Measurements from ENCODE around the gene MME.
A peak's percentile ranks its signal among the peaks of the same experiment; 100 is the strongest.
"Not testable (repeated sequence)": the region's sequence is repeated elsewhere in the genome, so short reads cannot be mapped to it uniquely, and the experiment has no call there.

MME gene

DNA sequence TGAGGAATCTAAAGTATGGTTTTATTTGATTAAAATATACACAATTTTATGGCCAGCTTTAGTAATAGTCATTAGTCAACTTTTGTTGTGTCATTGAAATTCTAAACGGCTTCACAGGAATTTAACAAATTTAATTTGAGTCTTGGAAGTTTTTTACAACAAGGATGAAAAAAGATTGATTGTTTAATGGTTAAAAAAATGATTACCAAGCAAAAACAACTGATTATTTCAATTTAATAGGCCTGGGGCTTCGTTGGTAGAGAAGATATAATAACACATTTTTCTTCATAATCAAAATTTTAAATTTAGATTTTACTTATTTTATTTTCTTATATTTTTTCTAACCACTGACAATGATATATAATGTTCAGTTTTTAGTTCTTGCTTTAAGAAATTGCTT lies 4.4 kb downstream of the MME start:
- no peak for DNase-seq (ENCODE audit: low read depth)

DNA sequence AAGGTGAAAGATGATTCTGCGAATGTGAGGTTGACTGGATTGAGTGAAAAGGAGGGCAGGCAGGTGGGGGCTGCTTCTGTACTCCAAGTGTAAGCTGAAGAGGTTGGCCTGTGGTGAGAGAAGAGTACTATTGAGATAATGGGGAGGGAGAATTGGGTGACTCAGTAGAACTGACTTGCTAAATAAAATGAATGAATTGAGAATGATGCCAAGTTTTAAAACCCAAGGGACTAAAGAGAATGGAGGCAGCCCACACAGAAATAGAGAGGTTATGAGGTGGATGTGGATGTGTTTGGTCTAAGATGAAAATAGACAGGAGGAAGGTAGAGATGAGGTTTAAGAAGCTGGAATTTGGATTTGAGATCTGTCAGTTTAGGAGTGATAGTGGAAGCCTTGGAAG lies 5.9 kb downstream of the MME start:
- DNase-seq (ENCODE audit: low read depth) = no peak

DNA sequence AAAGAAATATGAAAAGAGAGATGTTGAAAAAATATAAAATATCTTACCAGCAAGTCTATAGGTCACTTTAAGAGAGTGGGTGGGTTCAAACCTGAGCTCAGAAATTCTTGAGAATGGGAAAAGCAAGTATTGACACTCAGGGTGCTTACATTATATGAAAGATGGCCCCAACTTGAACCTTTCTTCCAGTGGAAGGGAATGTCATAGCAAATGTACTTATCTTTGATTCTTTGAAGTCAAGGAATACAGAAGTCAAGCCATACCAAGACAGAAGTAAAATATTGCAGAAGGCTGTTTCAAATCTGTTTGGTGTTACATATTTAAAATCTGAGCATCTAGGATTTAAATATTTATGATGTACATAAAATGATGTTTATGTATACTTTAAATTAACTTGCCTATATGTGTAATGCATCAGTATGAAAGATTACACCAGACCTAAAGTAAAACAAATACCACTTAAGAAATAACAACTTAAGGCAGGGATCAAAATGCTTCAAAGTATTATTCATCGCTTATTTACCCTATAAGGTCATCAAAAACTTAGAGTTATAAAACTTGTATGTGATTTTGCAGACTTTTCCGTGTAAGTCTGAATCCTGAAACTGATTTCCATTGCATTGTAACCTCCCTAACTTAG lies 8.7 kb downstream of the MME start:
- no peak for DNase-seq (ENCODE audit: low read depth)

DNA sequence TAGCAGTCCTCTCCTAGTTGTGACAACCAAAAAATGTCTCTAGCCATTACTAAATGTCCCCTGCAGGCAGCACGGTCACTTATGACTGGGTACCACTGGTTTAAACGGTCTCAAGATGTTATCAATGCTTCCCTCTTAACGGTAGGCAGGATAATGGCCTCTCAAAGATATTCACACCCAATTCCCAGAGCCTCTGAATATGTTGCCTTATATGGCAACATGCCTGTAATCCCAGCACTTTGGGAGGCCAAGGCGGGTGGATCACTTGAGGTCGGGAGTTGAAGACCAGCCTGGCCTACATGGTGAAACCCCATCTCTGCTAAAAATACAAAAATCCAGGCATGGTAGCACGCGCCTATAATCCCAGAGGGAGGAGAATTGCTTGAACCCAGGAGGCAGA lies 9.4 kb downstream of the MME start:
- no peak for DNase-seq (ENCODE audit: low read depth)

DNA sequence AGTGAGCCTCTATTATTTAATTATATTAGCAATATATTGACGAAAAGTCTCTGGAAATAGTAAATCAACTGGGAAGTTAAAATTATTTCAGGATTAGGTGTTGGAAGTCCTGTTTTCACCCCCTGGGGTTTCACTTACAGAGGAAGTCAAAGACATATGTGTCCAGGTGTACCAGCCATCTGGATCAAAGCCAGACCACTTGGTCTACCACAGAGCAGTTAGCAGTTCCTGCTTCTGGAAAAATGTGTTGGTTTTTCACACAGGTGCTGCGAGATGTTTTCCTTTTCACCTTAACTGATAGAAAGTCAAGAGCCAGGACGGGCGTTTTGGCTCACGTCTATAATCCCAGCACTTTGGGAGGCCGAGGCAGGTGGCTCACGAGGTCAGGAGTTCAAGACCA lies 13.1 kb downstream of the MME start:
- DNase-seq (ENCODE audit: low read depth) = no peak

DNA sequence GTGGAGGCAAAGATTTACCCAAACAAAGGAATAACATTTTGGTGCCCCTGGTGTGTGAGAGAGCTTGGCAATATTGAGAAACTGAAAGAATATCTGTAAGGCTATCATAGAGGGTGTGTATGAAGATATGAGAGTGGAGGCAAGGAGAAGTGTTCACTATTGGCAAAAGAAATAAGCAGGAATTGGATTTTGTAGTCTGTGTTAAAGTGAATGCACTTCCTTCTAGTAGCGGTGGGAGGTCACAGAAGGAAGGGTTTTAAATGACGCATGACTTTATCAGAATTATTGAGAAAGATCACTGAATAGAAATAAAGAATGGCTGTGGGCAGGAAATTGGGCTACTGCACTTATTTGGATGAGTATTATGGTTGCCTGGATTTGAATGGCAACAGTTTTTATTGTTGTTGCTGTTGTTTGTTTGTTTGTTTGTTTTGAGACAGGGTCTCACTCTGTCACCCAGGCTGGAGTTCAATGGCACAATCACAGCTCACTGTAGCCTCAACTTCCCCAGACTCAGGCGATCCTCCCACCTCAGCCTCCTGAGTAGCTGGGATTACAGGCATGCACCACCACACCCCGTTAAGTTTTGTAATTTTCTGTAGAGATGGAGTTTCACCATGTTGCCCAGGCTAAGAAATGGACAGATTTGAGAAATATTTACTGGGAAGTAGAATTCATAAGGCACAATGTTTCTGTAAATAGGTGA lies 16.3 kb downstream of the MME start:
- no peak for DNase-seq (ENCODE audit: low read depth)

DNA sequence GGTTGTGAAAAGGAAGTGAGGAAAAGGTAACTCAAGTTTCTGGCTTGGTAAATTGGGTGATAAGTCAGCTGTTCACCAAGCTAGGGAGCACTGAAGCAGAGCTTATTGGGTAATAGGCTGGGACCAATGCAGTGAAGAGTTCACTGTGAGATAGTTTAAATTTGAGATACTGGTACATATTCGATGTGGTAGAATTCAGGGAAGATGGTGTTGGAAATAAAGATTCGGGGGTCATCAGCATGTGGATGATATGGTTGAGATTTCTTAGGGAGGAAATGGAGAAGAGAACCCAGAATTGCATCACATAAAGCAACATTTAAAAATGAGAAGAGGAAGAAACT lies 16.9 kb downstream of the MME start:
- no peak for DNase-seq (ENCODE audit: low read depth)

DNA sequence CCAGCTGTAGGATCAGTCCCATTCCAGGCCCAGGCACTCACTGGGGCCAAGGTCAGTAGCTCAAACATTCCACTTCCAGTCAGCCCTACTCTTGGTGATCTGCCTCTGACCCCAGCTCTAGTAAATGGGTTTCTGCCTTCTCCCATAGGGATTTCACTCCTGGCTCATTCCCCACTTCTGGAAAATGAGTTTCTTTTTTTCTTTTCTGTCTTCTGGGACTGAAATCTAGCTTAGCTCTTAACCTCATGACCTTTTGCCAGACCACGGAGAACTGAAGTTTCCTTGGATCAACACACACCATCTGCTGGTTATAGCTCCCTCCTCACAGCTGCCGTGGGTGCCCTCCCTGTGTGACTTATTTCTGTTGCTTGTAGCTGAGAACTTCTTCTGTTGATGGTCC lies 21.3 kb downstream of the MME start:
- peak; percentile 67 for DNase-seq (ENCODE audit: low read depth)

DNA sequence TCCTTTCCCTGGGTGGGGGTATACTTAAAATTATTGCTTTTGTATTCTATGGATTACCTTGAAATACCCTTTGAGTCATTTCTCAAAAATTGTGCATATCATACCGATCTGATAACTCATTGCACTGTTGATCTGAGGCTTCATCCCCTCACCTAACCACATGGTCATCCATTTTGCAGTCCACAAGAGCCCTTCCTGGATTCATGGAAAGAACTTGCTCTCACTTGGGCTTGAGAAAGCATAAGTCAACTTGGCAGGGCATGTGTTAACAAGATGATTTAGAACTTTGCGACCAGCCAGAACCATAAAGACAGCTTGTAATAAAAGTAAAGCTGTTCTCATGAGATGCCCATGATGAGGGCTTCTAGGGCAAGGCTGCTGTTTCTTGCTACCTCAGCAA lies 22.2 kb downstream of the MME start:
- DNase-seq (ENCODE audit: low read depth) = no peak

DNA sequence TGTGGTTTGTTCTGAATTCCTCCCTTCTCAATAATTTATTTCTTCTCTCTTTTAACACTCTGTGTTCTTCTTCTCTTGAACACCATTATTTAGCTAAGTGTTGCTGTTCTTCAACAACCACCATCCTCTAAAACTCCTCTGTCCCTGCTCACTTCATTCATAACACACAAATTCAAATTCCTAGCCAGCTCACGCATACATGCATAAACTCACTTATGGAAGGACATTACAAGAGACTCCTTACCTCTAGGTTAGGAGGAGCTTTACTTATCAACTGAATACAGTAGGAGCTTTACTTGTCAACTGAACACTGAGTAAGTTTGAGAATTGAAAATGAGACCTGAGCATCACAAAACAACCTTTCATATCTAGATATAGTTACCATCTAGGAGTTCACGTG lies 23.6 kb downstream of the MME start:
- no peak for DNase-seq (ENCODE audit: low read depth)

DNA sequence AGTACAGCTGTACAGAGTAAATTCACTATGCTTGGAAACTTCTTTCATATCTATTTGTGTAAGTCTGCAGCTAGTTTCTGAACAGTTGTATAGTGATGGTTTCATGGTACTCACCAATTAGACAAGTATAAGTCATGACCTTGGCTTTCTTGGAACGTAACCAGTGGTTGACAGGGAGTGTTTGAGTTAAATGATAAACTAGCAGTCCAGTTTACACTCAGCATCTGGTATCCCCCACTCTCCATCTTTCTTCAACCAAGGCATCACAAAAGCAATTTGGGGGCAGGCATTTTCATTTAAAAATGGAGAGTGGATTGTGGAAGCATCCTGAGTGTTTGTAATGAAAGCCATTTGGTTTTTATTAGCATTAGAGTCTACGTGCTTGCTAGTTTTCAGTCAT lies 26.0 kb downstream of the MME start:
- no peak for DNase-seq (ENCODE audit: low read depth)

DNA sequence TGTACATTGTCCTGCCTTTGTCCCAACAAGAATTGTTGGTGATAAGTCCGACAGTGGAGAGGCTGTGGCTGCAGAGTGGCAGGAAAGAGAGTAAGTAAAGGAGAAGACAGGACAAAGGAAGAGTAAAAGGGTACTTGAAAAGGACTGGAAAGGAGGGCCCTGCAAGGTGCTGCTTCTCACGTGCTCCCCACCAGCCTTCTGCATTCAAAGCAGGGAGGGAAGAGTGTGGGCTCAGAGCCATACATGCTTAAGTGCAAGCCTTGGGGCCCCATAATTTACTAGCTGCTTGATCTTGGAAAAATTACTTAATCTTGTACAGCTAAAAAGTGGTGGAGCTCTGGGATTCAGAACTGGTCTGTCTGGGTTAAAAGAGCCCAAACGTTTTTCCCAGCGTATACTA lies 29.9 kb downstream of the MME start:
- no peak for DNase-seq (ENCODE audit: low read depth)

DNA sequence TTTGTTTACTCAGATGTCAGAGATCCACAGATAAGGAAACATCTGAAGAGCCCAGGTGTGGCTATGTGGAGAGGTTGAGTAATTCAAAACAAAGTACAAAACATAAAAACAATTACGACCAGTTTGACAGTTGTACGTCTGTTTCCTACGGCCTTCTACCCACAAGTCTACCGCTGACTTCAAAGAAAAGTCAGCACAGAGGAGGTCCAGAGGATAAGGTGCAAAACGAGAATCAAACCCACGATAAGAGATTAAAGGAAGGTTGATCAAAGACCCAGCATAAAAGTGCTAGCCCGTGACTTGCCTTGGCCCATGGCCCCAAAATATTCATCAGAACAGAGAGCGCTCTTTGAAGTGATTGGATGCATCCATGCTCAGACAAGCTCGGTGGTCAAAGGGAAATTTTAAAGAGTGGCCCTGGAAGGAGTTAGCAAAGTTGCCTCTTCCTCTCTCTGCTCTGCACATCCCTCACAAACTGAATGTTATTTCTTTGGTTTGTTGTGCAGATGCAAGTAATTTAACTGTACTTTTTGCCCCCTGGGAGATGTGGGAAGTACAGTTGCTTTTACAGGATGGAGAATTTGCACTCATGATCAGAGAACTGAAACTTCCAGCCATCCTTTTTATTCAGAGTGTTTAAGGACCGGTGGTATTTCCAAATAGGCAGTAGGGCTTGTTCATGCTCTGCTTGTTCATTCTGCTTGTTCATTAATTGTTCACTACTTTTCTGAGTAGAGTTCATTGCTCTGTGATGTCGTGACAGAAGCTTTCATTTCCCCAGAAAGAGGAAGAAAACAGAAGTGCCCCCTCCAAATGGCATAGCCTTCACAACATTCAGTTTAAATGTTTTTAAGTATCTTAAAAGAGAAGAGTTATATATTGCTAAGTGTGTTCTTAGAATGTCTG lies 31.1 kb downstream of the MME start:
- DNase-seq (ENCODE audit: low read depth) = no peak

DNA sequence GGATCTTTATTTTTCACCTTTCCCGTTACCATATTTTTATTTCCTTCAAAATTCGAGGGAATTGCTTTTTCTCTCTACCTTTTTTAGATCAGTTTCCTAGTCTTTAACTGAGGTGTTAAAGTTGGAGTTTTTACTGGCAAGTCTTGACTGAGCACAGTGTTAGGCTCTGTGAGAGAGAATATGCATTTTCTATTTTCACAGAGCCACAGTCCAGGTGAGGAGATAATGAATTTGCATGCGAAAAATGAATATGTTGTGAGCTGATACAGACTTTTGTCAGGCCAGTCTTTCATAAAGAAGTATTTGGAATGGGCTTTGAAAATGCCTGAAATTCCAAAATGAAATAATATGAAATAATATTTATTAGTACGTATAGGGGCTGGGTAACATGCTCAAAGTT lies 31.9 kb downstream of the MME start:
- DNase-seq (ENCODE audit: low read depth) = no peak

DNA sequence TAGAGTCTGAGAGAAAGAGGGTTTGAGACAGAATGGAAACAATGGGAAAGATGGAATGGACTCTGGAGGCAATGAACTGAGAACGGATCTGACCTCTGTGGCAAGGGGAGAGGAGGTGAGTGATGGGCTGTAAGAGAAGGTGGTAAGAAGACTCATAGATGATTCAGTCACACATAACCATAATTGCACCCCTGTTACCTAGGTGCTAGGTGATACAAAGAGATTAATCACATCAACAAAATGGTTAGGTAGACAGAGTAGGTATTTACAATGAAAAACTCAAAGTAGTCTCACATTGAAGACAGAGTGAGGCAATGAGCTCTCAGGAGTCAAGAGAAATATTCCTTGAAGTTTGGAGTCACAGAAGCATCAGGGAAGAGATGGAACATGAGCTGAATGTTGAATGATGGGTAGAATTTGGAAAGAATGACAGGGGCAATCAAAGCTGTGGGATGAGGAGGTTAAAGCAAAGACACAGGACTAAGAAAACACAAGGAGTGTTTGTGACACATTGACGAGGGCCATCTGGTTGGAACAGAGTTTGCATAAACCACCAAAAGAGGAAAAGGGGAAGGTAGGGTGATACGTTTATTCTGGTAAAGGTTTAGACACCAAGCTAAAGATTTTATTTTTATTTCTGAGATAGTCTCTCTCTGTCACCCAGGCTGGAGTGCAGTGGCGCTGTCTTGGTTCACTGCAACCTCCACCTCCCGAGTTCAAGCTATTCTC lies 32.7 kb downstream of the MME start:
- no peak for DNase-seq (ENCODE audit: low read depth)

DNA sequence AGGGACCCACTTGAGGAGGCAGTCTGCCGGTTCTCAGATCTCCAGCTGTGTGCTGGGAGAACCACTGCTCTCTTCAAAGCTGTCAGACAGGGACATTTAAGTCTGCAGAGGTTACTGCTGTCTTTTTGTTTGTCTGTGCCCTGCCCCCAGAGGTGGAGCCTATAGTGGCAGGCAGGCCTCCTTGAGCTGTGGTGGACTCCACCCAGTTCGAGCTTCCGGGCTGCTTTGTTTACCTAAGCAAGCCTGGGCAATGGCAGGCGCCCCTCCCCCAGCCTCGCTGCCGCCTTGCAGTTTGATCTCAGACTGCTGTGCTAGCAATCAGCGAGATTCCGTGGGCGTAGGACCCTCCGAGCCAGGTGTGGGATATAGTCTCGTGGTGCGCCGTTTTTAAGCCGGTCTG lies 44.6 kb downstream of the MME start:
- not testable (repeated sequence) for DNase-seq (ENCODE audit: low read depth)

DNA sequence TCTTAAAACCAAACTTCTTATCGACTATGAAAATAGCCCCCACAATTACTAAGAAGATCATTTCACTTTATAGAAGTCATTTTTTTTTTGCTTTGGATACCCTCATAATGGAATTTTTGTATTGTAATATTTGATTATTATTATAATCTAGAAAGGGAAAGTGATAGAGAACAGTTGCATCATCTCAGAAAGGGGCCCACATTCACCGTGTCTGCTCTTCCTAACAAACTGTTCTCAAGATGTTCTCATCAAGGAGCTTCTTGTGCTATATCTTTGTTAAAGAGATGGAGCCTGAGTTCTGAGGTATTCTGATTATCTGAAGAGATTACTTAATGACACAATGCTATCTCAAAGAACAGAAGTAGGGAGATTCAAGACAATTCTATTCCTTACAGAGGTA lies 49.3 kb downstream of the MME start:
- DNase-seq (ENCODE audit: low read depth) = no peak

DNA sequence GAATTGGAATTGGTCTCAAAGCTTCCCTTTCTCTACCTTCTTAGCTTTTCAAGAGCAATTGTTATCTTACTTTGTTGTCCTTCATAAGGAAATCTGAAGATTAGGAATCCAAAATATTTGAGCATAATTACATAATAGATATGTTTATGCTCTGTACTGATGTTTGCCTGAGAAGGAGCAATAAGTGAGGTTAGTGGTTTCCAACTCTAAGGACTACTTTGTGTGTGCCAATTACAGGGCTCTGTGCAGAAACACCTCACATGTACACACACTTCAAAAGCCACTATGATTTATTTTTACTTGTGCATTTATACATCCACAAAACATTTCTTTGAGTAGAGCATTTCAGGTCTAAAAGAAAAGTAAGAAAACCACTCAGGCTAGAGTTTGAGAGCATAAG lies 49.9 kb downstream of the MME start:
- no peak for DNase-seq (ENCODE audit: low read depth)

DNA sequence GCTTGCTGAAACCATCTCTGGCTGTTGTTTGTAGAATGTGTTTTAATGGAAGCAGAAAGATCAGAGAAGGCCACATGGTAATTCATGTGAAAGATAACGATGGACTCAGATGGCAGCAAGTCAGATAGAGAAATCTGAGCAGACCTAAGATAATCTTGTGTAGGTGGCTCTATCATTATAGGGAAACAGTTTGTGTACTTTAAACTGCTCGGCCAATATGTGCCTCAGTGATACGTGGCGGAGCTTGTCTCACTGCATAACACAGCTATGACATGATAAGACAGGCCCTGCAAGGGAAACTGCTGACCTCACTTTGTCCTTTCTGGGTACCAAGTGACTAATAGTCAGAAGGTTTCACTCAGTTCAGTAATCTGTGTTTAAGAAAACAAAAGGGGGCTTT lies 51.0 kb downstream of the MME start:
- DNase-seq (ENCODE audit: low read depth) = peak; percentile 4

DNA sequence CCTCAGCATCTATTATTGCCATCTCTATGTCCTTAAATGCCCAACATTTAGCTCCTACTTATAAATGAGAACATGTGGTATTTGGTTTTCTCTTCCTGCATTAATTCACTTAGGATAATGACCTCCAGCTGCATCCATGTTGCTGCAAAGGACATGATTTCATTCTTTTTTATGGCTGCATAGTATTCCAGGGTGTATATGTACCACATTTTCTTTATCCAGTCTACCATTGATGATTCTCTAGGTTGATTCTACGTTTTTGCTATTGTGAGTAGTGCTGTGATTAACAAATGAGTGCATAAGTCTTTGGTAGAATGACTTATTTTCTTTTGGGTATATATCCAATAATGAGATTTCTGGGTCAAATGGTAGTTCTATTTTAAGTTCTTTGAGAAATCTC lies 54.2 kb downstream of the MME start:
- not testable (repeated sequence) for DNase-seq (ENCODE audit: low read depth)

DNA sequence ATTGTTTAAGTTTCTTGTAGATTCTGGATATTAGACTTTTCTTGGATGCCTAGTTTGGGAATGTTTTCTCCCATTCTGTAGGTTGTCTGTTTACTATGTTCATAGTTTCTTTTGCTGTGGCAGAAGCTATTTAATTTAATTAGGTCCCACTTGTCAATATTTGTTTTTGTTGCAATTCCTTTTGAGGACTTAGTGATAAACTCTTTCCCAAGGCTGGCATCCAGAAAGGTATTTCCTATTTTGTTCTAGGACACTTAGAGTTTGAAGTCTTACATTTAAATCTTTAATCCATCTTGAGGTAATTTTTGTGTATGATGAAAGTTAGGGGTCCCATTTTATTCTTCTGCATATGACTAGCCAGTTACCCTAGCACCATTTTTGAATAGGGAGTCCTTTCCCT lies 54.9 kb downstream of the MME start:
- no peak for DNase-seq (ENCODE audit: low read depth)

DNA sequence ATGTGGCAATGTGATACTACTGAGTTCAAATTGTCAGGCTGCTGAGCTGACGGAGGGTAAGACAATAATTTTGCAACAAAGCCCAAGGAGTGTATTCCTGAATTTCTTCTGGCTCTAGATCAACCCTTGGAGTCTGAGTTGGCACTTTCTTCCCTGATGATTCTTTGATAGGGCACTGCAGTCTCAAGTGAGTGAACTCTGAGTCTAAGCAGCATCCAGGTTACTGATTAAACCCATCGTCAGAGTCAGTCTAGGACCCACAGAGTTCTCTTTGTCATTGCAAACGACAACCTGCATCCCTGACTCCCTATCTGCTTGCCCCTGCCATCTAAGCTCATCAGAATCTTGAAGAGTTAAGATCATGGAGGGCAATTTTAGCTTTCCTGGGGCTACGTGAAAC lies 58.6 kb downstream of the MME start:
- no peak for DNase-seq (ENCODE audit: low read depth)

DNA sequence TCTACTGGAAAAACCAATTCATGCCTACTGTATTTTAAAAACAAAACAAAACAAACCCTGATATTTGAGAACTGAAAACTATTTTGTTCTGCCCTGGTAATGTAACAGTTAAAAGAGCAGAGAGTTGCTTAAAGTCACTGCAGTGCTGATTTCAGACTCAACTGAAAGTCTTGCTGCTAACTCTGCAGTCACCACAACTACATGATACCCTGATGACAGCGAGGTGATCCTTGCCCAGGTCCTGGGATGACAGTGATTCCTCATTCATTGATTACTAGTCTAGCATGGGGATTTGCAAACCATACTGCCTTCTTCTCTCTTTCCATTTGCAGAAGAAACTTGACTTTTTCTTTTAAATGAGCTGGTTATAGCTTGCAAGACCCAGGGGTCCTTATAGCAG lies 67.5 kb downstream of the MME start:
- DNase-seq (ENCODE audit: low read depth) = no peak
